Metanephros (tissue), 2 donors: ENCODE results near the gene ZNF33A. TPM values are rescaled to one million over a fixed set of nuclear protein-coding genes. Genes with fewer than 3 reads are reported as not detected.

Source experiments
- small RNA-seq: library from RNA; depleted of rRNA; stranded (forward); fragments of <200 nt; gene quantifications from one replicate; pipeline ENCODE3, GENCODE V24; 2014; ENCODE audit warnings: low replicate concordance
- total RNA-seq: library from RNA; depleted of rRNA; stranded (reverse); fragments of >200 nt; gene quantifications from one replicate; pipeline ENCODE4 v1.2.3, GENCODE V29; 2014

The ZNF33A gene
- 42.4 TPM for total RNA-seq

GRCh38 chr10:38010119-38010903, at the start of gene ZNF33A:
Gene ZNF33A (plus strand): TSS chr10:38010675. CDS start chr10:38012342, 1,667 bp downstream.

GRCh38 chr10:37976091-37976879, 34.2 kb upstream of the ZNF33A start, which contains the start of gene ZNF25:
Gene ZNF25 (minus strand): TSS chr10:37976647. CDS start chr10:37971722, 4,925 bp downstream.

GRCh38 chr10:38094158-38094926, 83.9 kb downstream of the ZNF33A start, which contains the start of gene ZNF37A:
Gene ZNF37A (plus strand): TSS chr10:38094337. CDS start chr10:38096618, 2,281 bp downstream.

Small RNA genes lying within 50 kb of the gene (small RNA-seq; reads per million reads assigned to genes)
- not detected for gene AL161931.1
- not detected for gene FXYD6P2
- not detected for gene RF00019
- gene RNU6-795P = not detected

Other genes with a start within 250 kb of the ZNF33A start
- gene ZNF248, start 153.1 kb upstream of the ZNF33A start, total RNA-seq = 22.9 TPM
- 13.0 TPM for gene ZNF25, start 34.0 kb upstream of the ZNF33A start, total RNA-seq
- gene ZNF37A, start 83.7 kb downstream of the ZNF33A start, total RNA-seq = 15.7 TPM